HG02938 (cell line): ENCODE measurements around the gene SMIM10L1.

Experiments used
- ATAC-seq: cut with Tn5 transposase; IDR thresholded peaks from one replicate; pipeline ENCODE4 v1.9.1; 2021; ENCODE audit warnings: mild to moderate bottlenecking, moderate library complexity; ENCODE audit not compliant: unreplicated experiment

SMIM10L1 gene

GRCh38 chr12:11171145-11171968, at the start of gene SMIM10L1:
TSS of gene SMIM10L1 (plus strand) at chr12:11171194. CDS start at chr12:11171357, 163 bp downstream.
- peak; percentile 95 for ATAC-seq

- no peak for ATAC-seq
These were observed 40.6 kb upstream of the SMIM10L1 start for GRCh38 chr12:11130382-11130781.

- ATAC-seq, result no peak
These were observed 40.0 kb upstream of the SMIM10L1 start for GRCh38 chr12:11130999-11131398.

DNA sequence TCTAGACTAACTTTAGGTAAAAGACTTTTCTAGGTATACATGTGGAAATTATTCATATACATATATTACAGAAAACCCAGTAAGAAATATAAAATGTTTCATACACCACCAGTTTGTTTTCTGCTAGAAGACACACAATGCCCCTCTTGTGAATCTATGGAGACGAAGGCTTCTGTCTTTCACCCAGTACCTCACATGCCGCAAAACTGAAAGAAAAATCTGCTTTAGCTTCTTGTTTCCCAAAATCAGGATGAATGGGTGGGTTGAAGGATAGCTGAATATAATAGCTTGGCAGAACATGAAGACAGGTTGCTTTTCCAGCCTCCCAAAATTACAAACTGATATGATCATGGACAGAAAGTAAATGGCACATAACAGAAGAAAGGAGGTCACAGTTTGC, 37.8 kb upstream of the SMIM10L1 start:
- no peak for ATAC-seq

- ATAC-seq, result no peak
These were observed 37.2 kb upstream of the SMIM10L1 start for GRCh38 chr12:11133816-11134215.

DNA sequence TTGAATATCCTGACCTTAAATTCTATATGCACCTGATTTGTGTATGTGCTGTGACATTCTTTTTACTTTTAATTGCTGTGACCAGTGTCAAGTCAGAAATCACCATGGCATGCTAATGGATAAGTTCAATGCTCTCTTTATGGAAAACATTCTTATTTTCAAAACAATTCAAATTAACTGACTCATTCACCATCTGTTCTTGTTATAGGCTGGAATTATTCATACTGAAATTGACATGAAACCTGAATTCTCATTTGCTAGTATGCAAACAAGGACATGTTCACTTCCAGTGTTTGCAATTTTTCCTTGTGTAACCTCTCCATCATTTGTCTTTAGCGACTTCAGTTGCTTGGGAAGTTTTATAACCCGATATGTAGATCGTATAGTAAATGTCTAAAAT, 36.7 kb upstream of the SMIM10L1 start, which contains the start of gene TAS2R30:
TAS2R30 (minus strand) TSS at position 340 of the 400 bp plus-strand sequence. CDS start 400 bp downstream, outside the sequence.
- no peak for ATAC-seq

DNA sequence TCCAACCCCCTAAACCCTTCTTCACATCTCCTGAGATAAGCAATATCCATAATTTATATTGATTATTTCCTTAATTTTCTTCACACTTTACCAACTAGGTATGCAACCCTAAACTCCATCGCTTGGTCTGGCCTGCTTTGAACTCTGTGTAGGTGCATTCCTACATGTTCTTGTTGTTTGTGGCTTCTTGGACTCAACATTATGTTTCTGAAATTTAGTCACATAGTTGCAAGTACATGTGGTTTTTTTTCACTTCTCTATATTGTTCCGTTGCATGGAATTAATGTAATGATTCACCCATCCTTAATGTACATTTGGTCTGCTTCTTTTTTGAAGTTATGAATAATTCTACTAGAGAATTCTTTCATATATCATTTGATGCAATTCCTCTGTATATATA, 34.9 kb upstream of the SMIM10L1 start:
- ATAC-seq, result peak; percentile 52

DNA sequence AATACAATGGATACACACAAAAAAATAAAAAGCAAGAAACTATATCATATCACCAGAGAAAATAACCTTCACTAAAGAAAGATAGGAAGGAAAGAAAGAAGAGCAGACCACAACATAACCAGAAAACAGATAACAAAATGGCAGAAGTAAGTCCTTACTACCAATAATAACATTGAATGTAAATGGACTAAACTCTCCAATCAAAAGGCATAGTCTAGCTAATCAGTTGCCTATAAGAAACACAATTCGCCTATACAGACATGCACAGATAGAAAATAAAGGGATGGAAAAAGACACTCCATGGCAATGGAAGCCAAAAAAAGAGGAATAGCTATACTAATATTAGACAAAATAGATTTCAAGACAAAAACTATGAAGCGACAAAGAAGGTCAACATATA, 27.6 kb upstream of the SMIM10L1 start:
- no peak for ATAC-seq

GRCh38 chr12:11144297-11144696, 26.7 kb upstream of the SMIM10L1 start:
- ATAC-seq, result no peak

- no peak for ATAC-seq
These were observed 23.6 kb upstream of the SMIM10L1 start for GRCh38 chr12:11147420-11147819.

DNA sequence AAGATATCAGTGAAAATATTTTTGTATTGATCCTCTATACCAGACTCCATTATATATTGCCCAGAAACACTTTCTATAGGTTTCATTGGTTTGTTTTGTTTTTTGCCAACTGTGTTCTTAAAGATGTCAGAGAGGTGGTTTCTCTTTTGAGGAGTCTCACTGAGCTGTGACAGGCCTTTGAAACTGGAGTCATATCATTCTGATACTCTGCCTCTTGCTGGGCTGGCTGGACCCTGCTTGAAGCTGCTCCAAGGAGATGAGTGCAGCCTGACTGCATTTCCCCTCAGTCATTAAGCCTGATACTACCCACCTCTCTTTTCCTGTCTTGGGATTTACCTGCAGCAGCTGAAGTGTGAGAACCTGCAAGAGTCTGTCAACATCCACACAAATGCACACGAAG, 20.2 kb upstream of the SMIM10L1 start:
- peak; percentile 70 for ATAC-seq

DNA sequence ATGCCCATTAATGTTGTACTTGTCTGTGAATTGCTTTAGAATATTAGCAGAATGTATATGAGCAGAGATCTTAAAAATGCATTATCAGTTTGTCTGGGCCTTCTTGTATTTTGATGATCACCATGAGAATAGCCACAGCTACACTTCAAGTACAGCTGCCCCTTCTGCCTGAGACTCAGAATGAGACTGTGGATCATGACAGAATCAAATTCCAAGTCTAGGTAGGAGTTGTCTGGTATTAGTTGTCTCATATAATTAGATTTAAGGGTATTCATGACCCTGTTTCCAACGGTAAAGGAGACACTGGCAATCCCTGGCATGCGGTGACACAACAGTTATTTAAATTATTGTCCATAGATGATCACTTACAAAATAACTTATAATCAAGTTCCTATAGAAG, 18.3 kb upstream of the SMIM10L1 start:
- ATAC-seq, result no peak

DNA sequence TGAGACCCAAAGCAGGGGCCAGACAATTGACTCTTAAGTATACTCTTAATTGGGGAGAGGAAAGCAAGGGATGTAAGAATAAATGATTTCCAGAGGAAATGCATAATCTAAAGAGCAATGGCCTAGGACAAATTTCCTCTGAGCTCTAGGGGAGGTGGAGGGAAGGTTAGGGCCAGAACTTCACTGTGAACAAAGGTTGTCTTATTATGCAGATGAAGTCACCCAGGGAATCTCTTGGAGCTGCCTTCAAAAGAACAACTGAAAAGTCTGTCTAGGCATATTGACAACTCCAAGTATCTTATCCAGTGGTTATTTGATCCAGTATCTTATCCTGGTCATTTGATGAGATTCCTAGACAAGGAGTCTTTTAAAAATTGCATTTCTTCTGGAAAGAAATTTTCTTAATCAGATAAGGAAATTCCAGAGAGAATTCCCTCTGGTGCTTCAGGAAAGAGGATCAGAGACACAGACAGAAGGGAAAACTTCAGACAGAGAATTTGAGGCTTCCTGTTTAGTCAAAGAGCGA, 16.5 kb upstream of the SMIM10L1 start:
- ATAC-seq, result no peak

DNA sequence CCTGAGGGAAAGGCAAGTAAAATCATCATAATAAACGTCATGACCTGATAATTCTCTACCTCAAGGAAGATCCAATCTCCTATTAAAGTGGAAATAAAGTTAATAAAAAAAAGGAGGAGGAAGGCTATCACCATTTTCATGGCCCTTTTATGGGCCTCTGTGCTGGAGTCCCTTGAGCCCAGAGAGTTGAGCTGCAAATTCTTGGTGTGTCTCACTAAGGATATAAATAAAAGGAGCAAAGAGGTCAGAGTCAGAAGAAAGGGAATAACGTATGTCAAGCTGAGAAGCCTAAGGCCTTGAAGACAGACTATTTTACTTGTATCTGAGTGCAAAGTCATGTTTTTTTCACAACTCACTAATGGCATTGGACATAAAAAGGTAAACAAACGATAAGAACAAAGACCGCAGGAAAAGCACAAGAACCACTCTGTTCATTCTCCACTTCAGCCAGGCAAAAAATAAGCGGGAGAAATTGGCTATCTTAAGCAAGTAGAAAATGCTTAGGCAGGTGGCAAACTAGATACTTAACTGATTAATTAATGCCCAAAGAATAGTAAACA, 12.0 kb upstream of the SMIM10L1 start:
- no peak for ATAC-seq

- no peak for ATAC-seq
These were observed 8.5 kb upstream of the SMIM10L1 start for GRCh38 chr12:11162502-11162901.

DNA sequence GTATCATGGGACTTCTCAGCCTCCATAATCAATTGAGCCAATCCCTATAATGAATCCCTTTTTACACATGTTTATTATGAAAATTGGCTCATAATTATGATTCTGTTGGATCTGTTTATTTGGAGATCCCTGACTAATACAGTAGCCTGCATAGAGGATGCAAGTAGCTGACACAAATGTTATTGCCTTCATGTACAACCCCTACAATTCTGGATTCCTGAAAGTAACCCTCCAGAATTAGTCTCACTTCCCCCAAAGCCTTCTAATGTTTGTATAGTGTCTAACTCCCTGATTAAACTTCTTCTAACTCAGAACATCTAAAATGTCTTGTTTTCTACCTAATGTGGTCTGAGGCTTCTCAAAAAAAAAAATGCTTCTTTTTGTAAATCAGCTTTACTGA, 6.6 kb upstream of the SMIM10L1 start:
- no peak for ATAC-seq

- no peak for ATAC-seq
These were observed 4.7 kb upstream of the SMIM10L1 start for GRCh38 chr12:11166300-11166699.

GRCh38 chr12:11170810-11171144, 217 bp upstream of the SMIM10L1 start:
- no peak for ATAC-seq

DNA sequence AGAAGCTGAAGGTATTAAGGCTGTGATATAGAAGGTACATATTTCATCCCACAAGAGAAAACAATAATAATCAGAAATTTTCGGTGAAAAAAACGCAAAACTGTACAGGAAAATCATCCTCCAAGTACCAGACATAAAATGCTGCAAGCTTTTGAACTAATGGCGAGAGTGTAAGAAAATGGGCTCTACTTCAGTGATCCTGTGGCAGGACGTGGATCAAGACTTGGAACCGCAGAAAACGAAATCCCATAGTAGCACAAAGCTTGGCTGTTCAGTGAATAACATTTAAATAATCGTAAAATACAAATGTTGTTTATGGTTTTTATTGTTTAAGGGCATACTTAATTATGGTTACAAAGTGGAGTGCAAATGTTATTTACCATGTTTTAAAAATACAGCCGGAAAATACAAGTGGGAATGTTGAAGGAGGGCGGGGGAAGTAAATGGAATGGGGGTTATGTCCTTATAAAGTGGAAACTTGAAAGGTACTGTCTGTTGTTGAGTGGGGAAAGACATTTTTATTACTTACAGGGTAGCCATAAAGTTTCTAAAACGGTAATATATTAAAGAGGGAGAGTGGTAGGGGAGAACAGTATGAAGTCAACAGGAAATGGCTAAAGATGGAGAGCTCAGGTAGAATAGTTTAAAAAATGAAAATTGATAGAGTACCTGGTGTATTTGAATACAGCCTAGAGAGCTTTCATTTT, 1.1 kb downstream of the SMIM10L1 start:
- no peak for ATAC-seq

GRCh38 chr12:11174022-11174421, 3.0 kb downstream of the SMIM10L1 start:
- no peak for ATAC-seq

GRCh38 chr12:11178250-11178649, 7.3 kb downstream of the SMIM10L1 start:
- no peak for ATAC-seq

- ATAC-seq, result no peak
These were observed 11.5 kb downstream of the SMIM10L1 start for GRCh38 chr12:11182529-11182928.
